A549 (cell line): Measurements from ENCODE around the gene RADIL.

Source experiments
- CHD2 ChIP-seq: fragments of 150-350 bp; IDR thresholded peaks from 2 replicates; pipeline ENCODE4 v1.6.1; 2014; ENCODE audit warnings: low read length; ENCODE audit not compliant: partially characterized antibody
- CHD4 ChIP-seq: fragments of 200-600 bp; sonication (generic); IDR thresholded peaks from 2 replicates; pipeline ENCODE4 v1.6.1; 2016; ENCODE audit warnings: antibody characterized with exemption, mild to moderate bottlenecking, borderline replicate concordance
- KDM5A ChIP-seq: fragments of 200-600 bp; sonication (generic); IDR thresholded peaks from 2 replicates; pipeline ENCODE4 v1.6.1; 2016; ENCODE audit warnings: antibody characterized with exemption, mild to moderate bottlenecking
- MAFK ChIP-seq: fragments of 450-650 bp; IDR thresholded peaks from 2 replicates; pipeline ENCODE4 v1.6.1; 2014; ENCODE audit not compliant: partially characterized antibody
- POLR2A ChIP-seq: IDR thresholded peaks from 2 replicates; pipeline ENCODE4 v1.6.1; 2012; ENCODE audit warnings: mild to moderate bottlenecking, low read length
- RAD21 ChIP-seq, 2 experiments: fragments of >200 bp in 1 of 2; sonication (Bioruptor Twin) in 1 of 2; formaldehyde crosslinking in 1 of 2; IDR thresholded peaks in 1 of 2; conservative IDR thresholded peaks in 1 of 2; 2 replicates in 1 of 2; 3 replicates in 1 of 2; pipeline ENCODE4 v1.6.1; 2012 to 2018; ENCODE audit warnings: inconsistent platforms in 1 of 2
- RNF2 ChIP-seq: fragments of 200-600 bp; sonication (generic); IDR thresholded peaks from 2 replicates; pipeline ENCODE4 v1.6.1; 2016; ENCODE audit warnings: low read depth, mild to moderate bottlenecking, antibody characterized with exemption, moderate library complexity, borderline replicate concordance
- ZC3H11A ChIP-seq: fragments of 450-650 bp; IDR thresholded peaks from 2 replicates; pipeline ENCODE4 v1.6.1; 2014; ENCODE audit warnings: antibody characterized with exemption, mild to moderate bottlenecking
- ZNF302 ChIP-seq: fragments of 250-450 bp; sonication (Bioruptor Pico); IDR thresholded peaks from 2 replicates; pipeline ENCODE4 v1.9.0; 2021; ENCODE audit warnings: inconsistent platforms, mild to moderate bottlenecking, moderate library complexity
- TF ChIP-seq, protein P1 (sequence below): fragments of >200 bp; sonication (Bioruptor Twin); formaldehyde crosslinking; IDR thresholded peaks from 3 replicates; pipeline ENCODE4 v1.5.1; 2016
- TF ChIP-seq, protein P2 (sequence below): fragments of >200 bp; sonication (Bioruptor Twin); formaldehyde crosslinking; IDR thresholded peaks from 3 replicates; pipeline ENCODE4 v1.6.1; 2016
- TF ChIP-seq, protein P3 (sequence below): IDR thresholded peaks from 2 replicates; pipeline ENCODE4 v1.6.1; 2012

DNA sequence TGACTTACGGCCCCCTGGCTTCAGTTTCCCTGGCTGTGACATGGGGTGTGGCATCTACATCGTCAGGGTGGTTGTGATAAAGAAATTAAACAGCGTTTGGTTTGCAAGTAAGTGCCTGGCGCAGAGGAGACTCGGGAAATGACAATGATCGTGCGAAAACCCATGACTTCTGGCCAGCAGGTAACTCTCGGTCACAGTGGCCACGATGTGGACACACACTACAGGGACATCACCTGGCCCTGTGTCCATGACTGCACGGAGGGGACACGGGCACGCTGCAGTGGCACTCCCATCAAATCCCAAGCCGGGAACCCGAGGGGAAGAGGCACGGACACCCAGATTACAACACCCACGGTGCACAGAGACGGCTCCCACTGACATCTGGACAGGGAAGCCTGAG lies 50.3 kb downstream of the RADIL start:
- TF ChIP-seq, protein P1, sequence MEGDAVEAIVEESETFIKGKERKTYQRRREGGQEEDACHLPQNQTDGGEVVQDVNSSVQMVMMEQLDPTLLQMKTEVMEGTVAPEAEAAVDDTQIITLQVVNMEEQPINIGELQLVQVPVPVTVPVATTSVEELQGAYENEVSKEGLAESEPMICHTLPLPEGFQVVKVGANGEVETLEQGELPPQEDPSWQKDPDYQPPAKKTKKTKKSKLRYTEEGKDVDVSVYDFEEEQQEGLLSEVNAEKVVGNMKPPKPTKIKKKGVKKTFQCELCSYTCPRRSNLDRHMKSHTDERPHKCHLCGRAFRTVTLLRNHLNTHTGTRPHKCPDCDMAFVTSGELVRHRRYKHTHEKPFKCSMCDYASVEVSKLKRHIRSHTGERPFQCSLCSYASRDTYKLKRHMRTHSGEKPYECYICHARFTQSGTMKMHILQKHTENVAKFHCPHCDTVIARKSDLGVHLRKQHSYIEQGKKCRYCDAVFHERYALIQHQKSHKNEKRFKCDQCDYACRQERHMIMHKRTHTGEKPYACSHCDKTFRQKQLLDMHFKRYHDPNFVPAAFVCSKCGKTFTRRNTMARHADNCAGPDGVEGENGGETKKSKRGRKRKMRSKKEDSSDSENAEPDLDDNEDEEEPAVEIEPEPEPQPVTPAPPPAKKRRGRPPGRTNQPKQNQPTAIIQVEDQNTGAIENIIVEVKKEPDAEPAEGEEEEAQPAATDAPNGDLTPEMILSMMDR, result no peak
- TF ChIP-seq ZC3H11A (no peak), POLR2A (no peak), ZNF302 (CRISPR knock-in tag) (no peak), KDM5A (no peak), RAD21 (conservative IDR thresholded peaks at IDR 0.05 in 1 of 2, IDR thresholded peaks at IDR 0.05 in 1 of 2) (no peak), CHD4 (no peak), RNF2 (no peak), MAFK (no peak), CHD2 (no peak)
- TF ChIP-seq, protein P2, sequence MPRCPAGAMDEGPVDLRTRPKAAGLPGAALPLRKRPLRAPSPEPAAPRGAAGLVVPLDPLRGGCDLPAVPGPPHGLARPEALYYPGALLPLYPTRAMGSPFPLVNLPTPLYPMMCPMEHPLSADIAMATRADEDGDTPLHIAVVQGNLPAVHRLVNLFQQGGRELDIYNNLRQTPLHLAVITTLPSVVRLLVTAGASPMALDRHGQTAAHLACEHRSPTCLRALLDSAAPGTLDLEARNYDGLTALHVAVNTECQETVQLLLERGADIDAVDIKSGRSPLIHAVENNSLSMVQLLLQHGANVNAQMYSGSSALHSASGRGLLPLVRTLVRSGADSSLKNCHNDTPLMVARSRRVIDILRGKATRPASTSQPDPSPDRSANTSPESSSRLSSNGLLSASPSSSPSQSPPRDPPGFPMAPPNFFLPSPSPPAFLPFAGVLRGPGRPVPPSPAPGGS, result no peak
- TF ChIP-seq, protein P3, sequence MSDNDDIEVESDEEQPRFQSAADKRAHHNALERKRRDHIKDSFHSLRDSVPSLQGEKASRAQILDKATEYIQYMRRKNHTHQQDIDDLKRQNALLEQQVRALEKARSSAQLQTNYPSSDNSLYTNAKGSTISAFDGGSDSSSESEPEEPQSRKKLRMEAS, result no peak
